ENCODE data around the gene TAF6.

The TAF6 gene

GRCh38 chr7:100126931-100127865 lies 8.0 kb upstream of the TAF6 start, which contains the start of gene MBLAC1 (continued):
- TF ChIP-seq YY2 (tag by site-specific recombination; IDR thresholded peaks at IDR 0.05) = no peak; the same call in 1 of the 2 replicates
- no peak for TF ChIP-seq ZNF362 (tag by site-specific recombination; IDR thresholded peaks at IDR 0.05)
- TF ChIP-seq ZNF585B (tag by site-specific recombination; IDR thresholded peaks at IDR 0.05) = no peak
- no peak for TF ChIP-seq ZNF214 (tag by site-specific recombination; IDR thresholded peaks at IDR 0.05; ENCODE audit: borderline replicate concordance)
- no peak for TF ChIP-seq OVOL3 (tag by site-specific recombination; IDR thresholded peaks at IDR 0.05)
- no peak for TF ChIP-seq HOXA7 (CRISPR knock-in tag; IDR thresholded peaks at IDR 0.05; ENCODE audit: borderline replicate concordance)
- TF ChIP-seq HOXC10 (CRISPR knock-in tag; IDR thresholded peaks at IDR 0.05) = no peak
- 0 out of 2 replicates have a peak, but pooled peaks have one; percentile 7 for TF ChIP-seq ZSCAN5A (tag by site-specific recombination; IDR thresholded peaks at IDR 0.05)
- no peak for TF ChIP-seq ZNF473 (tag by site-specific recombination; IDR thresholded peaks at IDR 0.05)
- peak; percentile 49; the same call in 1 of the 2 replicates for TF ChIP-seq ZNF341 (tag by site-specific recombination; IDR thresholded peaks at IDR 0.05; ENCODE audit: low read depth)
- no peak for TF ChIP-seq ZNF223 (tag by site-specific recombination; IDR thresholded peaks at IDR 0.05)
- peak; percentile 98 for TF ChIP-seq PATZ1 (tag by site-specific recombination; IDR thresholded peaks at IDR 0.05)
- no peak for TF ChIP-seq GLI2 (tag by site-specific recombination; IDR thresholded peaks at IDR 0.05; ENCODE audit: borderline replicate concordance, low read depth)
- peak; percentile 14; the same call in 1 of the 2 replicates for TF ChIP-seq ZNF239 (tag by site-specific recombination; IDR thresholded peaks at IDR 0.05)
- peak; percentile 3; the same call in 1 of the 2 replicates for TF ChIP-seq ZNF10 (tag by site-specific recombination; IDR thresholded peaks at IDR 0.05)
- no peak; the same call in 1 of the 2 replicates for TF ChIP-seq ZNF146 (tag by site-specific recombination; IDR thresholded peaks at IDR 0.05)
- no peak for TF ChIP-seq ZNF433 (tag by site-specific recombination; IDR thresholded peaks at IDR 0.05; ENCODE audit: low read depth)
- TF ChIP-seq ZNF843 (tag by site-specific recombination; IDR thresholded peaks at IDR 0.05) = peak; percentile 25; the same call in 1 of the 2 replicates
- TF ChIP-seq SCRT1 (tag by site-specific recombination; IDR thresholded peaks at IDR 0.05; ENCODE audit: borderline replicate concordance) = no peak
- no peak for TF ChIP-seq ZNF639 (tag by site-specific recombination; IDR thresholded peaks at IDR 0.05)
- no peak for TF ChIP-seq ZFP41 (tag by site-specific recombination; IDR thresholded peaks at IDR 0.05; ENCODE audit: borderline replicate concordance)
- no peak for TF ChIP-seq ZNF571 (tag by site-specific recombination; IDR thresholded peaks at IDR 0.05)
- TF ChIP-seq ZNF23 (tag by site-specific recombination; IDR thresholded peaks at IDR 0.05; ENCODE audit: borderline replicate concordance) = no peak
- no peak for TF ChIP-seq ZNF747 (tag by site-specific recombination; IDR thresholded peaks at IDR 0.05)
- TF ChIP-seq ZNF580 (tag by site-specific recombination; IDR thresholded peaks at IDR 0.05) = no peak; the same call in 1 of the 2 replicates
- TF ChIP-seq ZNF561 (tag by site-specific recombination; IDR thresholded peaks at IDR 0.05; ENCODE audit: borderline replicate concordance) = peak; percentile 59
- no peak for TF ChIP-seq ZNF423 (tag by site-specific recombination; IDR thresholded peaks at IDR 0.05)
- TF ChIP-seq ZNF785 (tag by site-specific recombination; IDR thresholded peaks at IDR 0.05) = no peak
- no peak for TF ChIP-seq ZNF114 (tag by site-specific recombination; IDR thresholded peaks at IDR 0.05)
- TF ChIP-seq ZFP3 (tag by site-specific recombination; IDR thresholded peaks at IDR 0.05; ENCODE audit: low read depth) = no peak
- TF ChIP-seq KLF8 (tag by site-specific recombination; IDR thresholded peaks at IDR 0.05) = peak; percentile 93
- TF ChIP-seq ZNF394 (tag by site-specific recombination; IDR thresholded peaks at IDR 0.05; ENCODE audit: borderline replicate concordance) = 0 out of 2 replicates have a peak, but pooled peaks have one; percentile 60
- TF ChIP-seq ZNF664 (tag by site-specific recombination; IDR thresholded peaks at IDR 0.05) = 0 out of 2 replicates have a peak, but pooled peaks have one; percentile 30

Data from HEK293 (cell line).